GM19372 (cell line): Measurements from ENCODE around the gene NRXN3.

Experiments
- ATAC-seq: cut with Tn5 transposase; IDR thresholded peaks from one replicate; pipeline ENCODE4 v1.9.1; 2021; ENCODE audit warnings: mild to moderate bottlenecking, low read depth, moderate library complexity; ENCODE audit not compliant: unreplicated experiment

Gene NRXN3

DNA sequence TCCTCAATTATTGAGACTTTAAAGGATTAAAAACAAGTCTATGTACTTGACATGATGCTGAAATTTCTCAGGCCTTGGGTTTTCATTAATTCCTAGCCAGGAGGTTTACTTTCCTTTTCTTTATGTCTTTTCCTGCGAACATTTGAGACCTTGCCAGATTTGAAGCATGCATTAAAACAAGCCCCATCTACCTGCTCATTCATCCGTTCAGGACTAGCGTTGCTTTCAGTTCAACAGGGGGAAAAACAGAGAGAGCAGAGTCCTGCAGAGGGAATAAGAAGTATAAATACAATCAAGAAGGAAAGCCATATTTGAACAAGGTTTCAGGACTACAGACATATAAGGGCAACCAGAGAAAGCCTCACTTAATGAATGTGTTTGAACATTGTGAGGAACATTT lies 1498.8 kb downstream of the NRXN3 start:
- ATAC-seq = no peak

DNA sequence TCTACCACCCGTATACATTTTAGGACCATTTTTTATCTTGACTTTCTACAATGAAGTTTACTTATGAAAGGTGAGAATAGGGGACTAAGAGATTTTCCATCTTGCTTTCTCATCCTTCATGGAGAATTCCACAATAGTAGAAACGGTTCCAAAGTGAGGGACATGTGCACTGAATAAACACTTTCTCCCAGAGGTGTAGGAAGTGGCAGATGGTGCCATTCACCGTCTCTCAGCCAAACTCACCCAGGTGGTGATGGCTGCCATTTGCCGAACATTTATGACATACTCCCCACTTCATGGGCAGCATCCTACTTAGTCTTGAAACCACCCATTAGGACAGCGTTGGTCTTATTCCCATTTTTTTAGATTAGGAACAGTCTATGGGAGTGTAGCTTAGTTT lies 1500.6 kb downstream of the NRXN3 start:
- no peak for ATAC-seq

DNA sequence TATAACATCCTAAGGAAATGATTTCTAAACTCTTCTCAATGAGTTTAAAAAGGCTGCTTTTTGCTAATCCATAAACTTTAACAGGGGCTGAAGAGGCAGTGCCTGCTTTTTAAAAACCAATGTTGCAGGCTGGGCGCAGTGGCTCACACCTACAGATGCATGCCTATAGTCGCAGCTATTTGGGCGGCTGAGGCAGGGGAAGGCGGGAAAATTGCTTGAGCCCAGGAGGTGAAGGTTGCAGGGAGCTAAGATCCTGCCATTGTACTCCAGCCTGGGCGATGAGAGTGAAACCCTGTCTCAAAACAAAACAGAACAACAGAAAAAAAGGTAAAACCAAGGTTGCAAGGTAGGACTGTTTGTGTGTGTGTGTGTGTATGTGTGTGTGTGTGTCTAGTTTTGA lies 1509.9 kb downstream of the NRXN3 start:
- no peak for ATAC-seq

DNA sequence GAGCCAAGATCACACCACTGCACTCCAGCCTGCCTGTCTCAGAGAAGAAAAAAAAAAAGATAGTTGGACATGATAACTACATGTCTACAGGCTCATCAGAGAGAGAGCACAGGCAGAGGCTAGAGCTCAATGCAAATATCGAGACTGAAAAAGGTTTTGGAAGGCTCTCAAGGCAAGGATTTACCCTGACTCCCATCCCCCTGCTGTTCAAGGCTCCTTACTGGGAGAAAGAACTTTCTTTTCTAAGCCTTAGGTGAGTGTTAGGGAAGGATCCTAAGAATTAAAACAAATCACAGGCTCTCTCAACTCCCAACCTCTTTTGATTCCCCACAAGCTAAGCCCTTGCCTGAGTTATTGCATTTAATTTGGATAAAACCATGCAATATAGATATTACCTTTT lies 1516.0 kb downstream of the NRXN3 start:
- ATAC-seq = no peak

DNA sequence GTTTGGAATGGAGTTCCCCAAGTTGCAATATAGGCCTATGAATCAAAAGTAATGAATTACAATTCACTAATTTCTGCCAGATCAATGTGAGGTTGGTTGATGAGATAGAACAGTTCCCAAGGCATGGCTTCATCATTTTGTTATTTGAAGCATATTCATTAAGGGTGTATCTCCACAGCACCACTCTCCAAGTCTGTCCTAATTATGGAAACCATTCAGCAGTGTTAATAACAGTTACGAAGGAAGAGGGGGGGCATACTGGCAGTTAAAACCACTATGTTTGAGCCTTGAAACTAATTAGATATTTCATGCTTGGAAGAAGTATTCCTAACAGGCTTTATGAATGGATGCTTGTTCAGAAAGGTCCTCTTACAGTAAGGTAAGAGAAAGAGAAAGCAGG lies 1520.8 kb downstream of the NRXN3 start:
- ATAC-seq = no peak

DNA sequence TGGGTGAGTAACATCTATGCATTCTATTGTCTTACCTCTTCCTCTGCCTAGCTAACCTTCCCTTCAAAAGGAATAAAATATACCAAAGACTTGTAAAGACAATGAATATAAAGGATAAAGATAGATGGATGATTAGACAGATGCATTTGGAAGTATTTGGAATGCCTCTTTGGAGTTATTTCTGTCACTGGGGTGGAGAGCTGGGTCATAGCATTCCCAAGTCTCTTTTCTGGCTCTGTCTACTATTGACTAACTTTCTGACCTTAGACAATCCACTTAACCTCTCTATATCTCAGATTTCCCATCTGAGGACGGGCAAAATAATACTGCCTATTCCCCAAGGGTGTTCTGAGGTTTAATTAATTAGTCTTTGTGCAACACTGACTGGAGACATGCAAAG lies 1523.8 kb downstream of the NRXN3 start:
- no peak for ATAC-seq

DNA sequence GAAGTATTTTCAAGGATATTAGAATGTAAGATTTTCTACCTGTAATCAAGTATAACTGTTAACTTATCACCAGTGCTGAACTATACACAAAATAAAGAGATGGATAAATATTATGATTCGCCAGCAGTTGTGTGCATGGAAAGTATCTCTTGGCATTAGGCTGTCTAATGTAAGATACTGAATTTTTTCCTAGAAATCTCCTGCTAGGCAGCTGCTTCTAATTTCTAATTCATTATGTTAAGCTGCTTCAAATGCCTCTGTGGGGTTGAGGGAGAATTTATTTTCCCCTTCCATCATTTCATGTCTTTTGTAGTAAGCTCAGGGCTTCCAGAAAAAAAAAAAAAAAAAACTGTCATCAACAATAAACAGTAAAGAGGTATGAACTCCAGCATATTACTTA lies 1525.1 kb downstream of the NRXN3 start:
- ATAC-seq = no peak

DNA sequence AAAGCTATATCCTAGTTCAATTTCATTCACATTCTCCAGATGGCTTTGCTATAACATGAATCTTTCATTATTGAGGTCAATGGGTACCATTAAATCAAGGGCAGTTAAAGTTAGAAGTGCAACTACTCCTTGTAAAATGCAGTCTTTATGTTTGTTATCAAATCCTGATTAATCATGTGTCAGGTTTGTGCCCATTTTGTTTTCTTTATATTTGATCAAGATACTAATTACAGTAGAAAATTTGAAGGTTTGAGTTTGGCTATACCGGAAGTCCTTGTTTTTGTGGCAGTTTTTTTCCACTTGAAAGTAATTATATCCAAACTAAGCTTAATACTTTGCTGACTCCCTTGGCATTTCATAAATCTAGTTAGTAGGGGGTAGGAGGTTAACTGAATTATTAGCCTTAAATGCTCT lies 1528.1 kb downstream of the NRXN3 start:
- no peak for ATAC-seq

DNA sequence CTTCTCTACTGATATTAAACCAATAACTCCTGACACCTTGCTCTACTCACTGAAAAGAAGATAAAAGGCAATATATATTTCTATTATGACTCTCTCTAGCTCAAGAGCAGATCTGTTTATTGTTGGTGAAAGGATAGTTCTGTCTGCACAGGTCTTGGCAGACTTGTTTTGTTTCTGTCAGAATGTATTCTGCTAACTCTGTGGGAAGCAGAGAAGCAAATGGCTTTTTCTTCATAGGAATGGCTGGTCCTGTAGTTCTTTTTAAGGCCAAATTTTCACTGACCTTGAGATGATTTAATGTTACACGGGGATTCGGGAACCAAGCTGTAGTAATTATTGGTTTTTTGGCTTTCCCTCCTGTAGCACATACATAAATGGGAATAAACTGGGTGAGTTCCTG lies 1529.0 kb downstream of the NRXN3 start:
- ATAC-seq = no peak

DNA sequence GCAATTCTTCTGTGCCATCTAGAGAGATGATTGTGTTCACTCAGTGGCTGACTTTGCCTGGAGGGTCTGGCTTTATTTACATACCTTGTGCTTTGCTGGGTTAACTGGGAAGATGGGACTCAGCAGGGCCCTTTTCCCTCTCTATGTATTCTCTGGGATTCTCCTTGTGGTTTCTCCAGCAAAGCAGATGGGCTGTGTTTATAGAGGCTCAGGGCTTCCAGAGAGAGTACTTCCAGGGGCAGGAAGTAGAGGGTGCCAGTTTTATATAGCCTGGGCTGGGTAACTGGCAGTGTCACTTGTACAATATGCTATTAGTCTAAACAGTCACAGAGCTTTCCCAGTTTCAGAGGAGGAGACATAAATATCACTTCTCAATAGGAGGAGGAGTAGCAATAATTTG lies 1531.2 kb downstream of the NRXN3 start:
- no peak for ATAC-seq

DNA sequence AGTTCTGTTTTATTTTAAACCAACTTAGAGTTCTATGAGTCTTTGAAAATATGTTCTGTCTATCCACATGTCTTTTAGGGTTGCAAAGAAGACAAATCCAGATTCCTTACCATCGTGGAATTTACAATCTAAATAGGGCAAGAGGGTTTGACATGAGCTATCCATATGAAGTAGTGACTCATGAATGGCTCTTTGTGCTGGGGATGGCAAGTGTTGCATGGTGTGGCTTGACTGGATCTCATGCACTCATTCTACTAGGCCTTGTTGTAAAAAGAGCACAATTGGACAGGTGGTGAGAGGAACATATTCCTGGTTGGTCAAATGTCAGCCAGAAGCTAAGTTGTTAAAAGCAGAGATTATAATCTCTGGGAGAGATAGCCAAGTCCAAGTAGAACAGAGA lies 1532.0 kb downstream of the NRXN3 start:
- ATAC-seq = no peak

DNA sequence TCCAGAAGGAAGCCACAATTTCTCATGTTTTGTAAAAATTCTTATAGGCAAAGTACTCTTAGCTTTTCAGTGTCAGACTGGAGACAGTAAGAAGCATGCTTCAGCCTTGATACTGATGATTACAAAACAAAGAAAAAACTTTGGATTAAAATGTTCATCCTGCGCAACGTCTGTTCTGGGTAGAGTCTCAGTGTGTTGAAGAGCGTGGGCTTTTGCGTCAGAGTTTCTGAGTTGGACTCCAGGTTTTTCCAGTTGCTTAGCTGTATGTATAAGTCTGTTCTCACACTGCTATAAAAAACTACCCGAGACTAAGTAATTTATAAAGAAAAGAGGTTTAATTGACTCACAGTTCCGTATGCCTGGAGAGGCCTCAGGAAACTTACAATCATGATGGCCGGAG lies 1533.0 kb downstream of the NRXN3 start:
- no peak for ATAC-seq

DNA sequence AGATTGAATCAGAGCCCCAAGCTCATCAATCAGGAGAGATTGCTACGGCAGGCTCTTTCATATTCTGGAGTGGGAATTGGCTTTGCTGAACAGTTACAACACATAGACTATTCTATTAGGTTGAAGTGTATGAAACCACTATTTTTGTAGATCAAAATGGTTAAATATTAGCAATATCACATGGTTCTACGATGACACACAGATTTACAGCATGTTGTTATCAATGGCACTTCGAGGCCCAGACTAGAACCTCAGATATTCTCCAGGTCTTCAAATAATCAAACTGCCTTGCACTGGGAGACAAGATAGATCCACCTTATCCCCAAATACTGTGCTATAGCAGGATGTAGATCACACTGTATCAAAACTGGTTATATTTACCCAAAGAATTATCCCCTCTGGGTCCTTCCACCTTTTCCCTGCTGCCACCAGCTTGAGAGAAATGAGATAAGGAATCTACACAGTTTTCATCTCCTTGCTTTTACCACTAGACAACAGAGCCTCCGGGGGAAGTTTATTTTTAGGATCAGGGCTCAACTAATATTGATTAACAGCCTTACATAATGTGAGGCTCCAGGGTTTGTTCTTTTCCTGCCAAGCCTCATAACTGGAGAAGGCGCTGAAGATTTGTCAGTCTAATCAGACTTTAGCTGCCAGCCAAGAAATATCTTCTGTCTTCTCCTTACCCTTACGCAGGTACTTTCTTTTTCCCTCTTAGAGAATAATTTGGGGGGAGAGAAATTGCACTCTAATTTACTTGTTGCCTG lies 1534.1 kb downstream of the NRXN3 start:
- no peak for ATAC-seq

DNA sequence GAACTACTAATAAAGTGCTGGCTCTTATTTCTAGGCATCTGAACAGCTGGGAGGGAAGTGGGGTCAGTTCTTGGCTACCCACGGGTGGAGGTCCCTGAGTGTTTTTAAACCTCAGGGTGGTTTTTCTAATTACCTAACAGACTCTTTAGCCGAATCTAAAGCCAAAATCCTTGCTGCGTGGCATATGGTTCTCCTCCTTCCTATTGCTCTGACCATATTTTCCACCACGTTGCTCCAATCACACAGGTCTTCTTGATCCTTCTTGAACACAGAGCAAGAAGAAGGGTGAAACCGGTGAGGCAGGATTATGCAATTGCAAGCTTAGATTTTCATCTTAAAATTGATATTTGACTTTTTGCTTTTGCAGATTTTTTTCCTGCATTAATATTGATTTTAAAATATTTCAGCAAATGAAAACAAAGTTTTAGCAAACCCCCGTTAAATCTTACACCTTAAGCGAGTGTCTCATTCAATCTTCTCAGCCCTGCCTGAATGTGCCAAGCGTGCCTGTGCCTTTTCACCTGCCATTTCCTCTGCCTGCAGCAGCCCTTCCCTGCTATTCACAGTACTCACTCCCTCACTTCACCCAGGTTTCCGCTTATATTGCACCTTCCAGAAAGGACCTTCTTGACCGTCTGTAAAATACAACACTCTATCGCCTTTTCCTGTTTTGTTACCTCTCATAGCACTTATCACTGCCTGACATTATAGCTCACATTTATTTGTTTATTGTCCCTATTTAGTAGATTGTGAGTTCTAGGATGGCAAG lies 1535.1 kb downstream of the NRXN3 start:
- ATAC-seq = no peak

DNA sequence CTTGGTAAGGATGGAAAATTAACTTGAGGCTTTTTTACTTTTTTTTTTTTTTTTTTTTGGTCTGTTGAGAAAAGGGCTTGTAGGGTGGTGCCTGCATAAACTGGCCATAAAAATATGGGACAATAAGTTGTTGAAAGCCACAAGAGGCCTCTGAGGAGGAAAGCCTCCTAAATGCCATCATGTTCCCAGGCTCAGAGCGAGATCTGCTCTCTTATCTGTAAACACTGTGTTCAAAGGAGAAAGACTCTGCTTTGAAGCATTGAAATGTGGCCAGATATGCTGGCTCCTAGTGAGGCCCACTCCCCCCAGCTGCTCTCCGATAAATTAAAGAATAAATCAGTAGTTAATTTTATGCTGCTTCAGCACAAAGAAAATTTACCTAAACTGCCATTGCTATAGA lies 1536.2 kb downstream of the NRXN3 start:
- ATAC-seq = no peak

DNA sequence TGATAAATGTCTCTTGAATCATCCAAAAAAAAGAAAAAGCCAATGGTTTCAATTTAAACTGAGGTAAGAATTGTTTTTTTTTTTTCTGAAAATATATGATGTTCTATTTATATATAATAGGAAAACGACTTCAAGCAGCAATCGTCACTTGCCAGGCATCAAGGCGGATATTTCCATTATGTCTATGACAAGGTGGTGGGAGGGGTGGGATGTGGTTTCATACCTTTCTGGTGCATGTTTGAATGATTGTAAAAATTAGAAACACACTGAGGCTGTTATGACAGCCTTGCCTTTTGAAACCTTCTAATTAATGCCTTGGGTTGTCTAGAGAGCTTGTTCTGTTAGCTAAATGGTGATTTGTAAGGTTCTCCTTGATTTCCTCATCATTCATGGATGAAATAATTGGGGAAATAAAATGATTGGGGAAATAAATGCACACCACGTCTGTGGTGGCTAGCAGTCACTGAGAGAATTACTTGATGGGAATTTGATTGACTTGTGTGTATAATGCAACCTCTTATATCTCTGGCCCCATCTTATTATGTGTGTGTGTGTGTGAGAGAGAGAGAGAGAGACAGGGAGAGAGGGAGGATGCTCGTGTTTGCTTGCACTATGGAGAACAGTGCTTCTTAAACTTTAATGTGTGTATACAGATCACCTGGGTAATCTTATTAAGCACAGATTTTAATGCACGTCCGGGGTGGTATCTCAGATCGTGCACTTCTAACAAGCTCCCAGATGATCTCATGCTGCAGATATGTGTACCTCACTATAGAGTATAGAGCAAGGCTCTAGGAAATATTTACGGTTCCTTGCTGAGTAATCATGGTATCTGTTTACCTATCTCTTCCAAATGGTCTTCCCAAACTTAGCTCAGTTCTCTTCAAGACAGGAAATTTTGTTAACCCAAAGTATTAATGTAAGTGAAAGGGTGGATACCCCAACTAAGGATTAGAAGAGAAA lies 1538.5 kb downstream of the NRXN3 start:
- ATAC-seq = no peak

DNA sequence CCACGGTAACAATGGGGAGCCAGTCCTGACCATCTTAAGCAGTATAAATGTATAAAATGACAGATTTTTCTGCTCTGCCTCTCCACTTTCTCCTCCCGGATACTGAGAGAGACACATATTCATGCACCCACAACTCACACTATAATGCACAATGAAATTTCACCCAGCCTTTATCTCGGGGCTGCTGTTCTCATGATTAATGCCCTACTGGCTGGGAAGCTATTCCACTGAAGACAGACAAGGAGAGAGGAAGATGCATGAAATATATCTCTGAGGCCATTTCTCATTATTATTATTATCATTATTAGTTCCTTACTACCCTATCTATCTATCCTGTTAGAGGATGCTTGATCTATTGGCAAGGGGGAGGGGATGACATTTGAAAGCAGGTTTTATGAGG lies 1539.4 kb downstream of the NRXN3 start:
- ATAC-seq = no peak

DNA sequence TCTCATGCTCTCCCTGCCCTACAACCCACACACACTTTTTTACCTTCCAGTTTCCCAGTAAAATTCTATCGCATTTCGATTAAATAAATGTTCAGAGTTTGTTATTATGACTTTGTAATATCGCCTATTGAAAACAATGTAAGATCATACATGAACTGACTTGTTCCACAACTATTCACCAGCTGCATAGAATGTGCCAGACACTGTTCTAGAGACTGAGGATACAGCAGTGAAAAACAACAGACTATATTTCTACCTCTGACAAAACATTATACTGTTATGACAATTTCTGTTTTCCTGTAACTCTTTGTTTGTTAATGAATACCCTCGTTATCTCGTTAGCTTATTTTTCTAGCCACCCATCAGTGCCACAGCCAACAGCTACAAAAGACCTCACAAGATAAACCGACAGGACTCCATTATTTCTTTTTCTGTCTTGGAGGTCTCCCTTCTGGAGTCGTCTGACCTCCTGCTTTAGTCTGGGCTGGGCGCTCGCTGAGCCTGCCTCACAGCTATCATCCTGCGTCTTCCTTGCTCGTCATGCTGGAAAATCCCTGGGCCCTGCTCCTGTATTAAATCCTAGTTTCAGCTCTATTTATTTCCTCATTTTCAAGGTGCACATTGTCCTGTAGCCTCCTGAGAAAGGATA lies 1542.3 kb downstream of the NRXN3 start:
- ATAC-seq = no peak

DNA sequence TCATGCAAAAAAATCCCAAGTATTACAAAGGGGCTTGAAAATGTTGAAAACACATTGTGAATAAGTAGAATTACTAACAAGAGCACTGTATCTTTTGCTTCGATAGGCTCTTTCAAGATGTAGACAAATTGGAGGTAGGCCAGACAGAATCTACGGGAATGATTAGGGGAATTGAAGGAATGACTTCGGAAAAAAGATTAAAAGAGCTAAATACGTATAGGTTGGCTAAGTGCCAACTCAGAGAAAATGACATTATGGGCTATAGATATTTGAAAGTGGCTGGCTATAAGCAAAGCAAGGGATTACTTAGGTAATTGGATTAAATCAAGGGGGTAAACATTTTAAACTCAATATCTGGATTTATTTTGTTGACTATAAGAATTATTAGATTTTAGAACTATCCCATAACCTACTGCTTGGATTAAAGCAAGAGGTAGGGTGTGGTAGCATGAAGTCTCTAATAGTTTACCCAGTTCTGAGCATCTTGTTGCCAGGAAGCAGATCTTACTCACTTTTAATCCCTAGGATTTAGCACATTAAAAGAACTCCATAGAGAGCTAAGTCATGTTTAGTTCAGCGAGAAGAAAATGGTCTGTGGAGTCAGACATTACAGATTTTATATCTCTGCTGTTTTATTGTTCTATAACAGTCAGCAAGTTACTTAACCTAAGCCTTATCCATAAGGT lies 1551.4 kb downstream of the NRXN3 start:
- ATAC-seq = no peak
